HPDE6-E6E7 (cell line): ENCODE measurements around the gene ARFGEF3.
"Not testable (repeated sequence)": the region's sequence is repeated elsewhere in the genome, so short reads cannot be mapped to it uniquely, and the experiment has no call there.

Experiments used
- DNase-seq: peaks from one replicate; pipeline ENCODE4 v3.0.0; 2011; ENCODE audit warnings: missing footprints; ENCODE audit errors: extremely low spot score

ARFGEF3 gene

DNA sequence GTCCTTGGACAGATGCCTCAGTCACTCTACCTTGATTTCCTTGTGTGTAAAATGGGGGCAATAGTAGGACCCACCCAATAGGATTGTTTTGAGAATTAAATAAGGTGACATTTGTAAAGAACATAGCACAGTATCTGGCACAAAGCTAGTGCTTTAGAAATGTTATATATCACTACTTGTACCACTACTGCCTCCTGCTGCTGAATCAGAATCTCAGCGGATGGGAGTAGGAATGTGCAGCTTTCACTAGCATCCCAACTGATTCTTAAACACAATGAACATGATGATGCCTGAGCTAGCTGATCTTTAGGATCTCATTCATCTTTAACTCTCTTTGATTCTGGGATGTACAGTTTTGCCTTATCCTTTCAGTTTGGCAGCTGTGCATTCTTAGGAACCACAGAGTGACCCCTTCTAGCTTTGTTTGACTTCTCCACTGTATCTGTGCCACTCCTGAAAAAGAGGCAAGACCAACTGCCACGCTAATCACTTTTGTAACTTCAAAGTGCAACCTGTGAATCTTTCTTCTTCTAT, 49.4 kb downstream of the ARFGEF3 start:
- no peak for DNase-seq

DNA sequence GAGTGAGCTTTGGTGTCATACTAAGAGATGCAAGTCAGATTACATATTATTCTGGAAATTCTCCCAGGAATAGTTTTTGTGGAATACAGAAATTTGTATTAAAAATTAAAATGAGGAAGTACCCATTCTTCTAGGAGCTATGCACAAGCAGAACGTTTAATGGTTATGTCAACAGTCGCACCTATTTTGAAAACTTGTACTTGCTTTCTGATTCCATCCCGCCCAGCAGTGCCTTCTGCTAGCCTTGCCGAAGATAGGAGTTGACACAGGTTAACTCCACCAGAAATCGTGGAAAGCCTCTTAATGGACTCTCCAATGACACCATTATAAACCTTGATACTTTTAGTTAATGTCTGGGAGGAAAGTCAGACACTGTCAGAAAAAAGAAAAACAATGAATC, 49.9 kb downstream of the ARFGEF3 start:
- no peak for DNase-seq

DNA sequence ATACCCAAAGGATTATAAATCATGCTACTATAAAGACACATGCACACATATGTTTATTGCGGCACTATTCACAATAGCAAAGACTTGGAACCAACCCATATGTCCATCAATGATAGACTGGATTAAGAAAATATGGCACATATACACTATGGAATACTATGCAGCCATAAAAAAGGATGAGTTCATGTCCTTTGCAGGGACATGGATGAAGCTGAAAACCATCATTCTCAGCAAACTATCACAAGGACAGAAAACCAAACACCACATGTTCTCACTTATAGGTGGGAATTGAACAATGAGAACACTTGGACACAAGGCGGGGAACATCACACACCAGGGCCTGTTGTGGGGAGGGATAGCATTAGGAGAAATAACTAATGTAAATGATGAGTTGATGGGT, 50.8 kb downstream of the ARFGEF3 start:
- DNase-seq: not testable (repeated sequence)

DNA sequence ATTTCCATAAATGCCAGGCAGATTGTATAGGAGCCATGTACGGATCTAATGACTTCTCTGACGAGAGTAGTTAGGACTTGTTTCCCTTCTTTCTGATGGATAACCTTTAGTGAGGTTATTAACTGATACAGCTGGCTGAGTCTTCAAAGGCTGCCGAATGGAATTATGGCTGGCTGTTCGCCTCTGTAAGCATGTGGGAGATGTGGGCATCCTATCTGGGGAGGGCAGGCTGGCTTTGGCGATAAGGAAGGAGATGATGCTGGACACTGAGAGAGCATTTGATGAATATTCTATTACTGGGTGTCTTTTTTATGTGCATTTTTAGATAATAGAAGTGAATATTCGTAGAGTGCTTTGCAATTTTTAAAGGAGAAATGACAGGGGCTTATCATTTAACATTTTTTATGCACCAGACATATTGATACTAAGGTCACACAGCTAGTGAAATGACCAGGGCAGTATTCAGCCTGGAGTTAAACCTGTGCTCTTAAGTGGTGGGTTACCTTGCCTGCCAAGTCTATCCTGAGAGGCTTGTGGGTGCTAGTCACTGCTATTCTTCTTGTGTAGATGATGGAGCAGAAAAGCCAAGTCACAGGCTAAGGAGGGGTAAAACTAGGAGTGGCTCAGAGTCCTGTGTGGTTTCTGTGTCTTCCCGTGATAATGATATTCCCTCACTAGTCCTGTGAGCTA, 53.5 kb downstream of the ARFGEF3 start:
- DNase-seq: no peak

DNA sequence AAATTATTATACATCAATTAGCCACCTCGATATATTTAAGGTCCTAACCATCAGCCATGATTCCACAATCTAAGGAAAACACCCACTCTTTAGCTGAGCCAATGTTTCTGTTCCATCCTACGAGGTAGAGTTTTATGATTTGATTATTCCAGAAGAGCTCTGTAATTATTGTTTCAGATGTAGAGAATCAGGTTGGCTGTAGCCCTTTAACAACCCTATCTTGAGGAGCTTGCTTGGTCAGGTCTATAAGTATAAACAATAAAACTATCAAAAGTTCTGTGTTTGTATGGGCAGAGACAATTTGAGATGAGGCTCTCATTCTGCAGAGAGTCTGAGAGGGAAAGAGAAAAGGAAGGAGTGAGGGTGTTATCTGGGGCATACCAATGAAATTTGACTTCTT, 56.7 kb downstream of the ARFGEF3 start, which contains the start of gene PBOV1:
Gene PBOV1 (minus strand): TSS at position 43 of the 400 bp plus-strand sequence. CDS start 96 bp downstream, outside the sequence.
- no peak for DNase-seq

DNA sequence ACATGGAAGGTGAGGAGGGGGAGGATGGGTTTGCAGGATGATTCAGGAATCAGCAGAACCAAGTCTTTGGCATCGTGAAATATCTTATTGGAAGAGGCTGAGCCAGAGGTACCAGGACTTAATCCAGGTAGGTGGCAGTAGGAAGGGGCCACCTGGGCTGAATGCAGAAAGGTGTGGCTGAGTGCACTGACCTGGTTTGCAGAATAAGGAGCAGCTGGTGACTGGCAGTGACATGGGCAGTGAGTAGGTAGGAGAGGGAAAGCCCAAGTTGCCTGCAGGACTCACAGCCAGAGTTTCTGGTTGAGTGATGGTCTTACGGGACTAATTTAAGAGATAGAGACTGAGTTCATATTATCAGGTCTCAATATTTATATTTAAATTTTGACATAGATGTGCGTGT, 57.7 kb downstream of the ARFGEF3 start:
- no peak for DNase-seq

DNA sequence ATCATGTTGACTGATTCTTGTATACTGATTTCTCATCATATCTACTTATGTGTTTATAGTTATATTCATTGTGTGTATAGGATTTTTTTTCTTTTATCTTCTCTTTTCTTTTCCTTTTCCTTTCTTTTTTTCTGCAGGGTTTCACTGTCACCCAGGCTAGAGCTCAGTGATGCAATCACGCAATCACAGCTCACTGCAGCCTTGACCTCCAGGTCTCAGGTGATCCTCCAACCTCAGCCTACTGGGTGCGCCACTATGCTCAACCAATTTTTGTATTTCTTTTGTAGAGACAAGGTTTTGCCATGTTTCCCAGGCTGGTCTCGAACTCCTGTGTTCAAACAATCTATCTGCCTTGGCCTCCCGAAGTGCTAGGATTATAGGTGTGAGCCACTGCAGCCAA, 58.2 kb downstream of the ARFGEF3 start:
- no peak for DNase-seq

DNA sequence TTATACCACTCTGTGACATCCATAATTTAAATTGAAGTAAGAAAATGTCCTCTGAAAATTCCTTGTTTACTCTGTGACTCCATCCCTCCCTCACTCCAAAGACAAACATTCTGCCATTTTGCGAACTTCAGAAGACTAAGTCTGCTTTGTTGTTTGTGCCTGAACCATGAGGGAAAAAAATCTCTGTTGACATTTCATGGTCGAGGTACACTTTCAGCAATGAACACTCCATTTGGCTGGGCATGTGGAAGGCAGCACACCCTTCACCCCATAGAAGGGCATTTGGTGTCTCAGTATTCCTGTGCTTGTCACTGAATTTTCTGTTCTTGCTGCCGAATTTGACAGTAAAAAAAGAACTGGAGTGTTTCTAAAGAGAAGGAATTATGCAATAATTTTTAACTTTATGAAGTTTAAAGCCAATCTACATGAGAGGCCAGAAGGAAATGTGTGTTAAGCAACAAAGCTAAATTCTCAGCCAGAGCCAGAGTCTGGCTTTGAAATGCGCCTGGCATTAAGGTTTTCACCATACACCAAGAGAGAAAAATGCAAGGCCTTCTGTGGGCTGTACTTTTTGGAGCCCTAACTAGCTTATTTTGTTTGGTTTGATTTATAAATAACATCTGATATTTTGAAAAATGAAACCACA, 61.3 kb downstream of the ARFGEF3 start:
- DNase-seq: no peak

DNA sequence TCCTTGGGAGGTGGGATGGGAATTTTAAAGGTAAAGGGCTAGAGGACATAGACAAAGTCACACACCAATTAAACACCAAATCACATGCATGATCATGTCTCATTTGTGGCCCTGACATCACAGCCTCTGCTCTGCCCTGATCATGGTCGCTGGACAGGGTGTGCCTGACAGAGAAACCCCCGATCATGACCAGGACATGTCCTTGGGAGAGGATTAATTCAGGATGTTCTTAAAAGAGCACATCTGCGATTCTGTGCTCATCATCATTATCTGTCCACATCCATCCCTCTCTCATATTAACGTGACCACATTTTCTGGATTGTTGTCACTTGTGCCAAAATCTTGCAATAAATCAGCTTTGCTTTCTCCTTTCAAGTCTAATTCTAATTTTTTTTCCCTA, 64.2 kb downstream of the ARFGEF3 start:
- DNase-seq: no peak

DNA sequence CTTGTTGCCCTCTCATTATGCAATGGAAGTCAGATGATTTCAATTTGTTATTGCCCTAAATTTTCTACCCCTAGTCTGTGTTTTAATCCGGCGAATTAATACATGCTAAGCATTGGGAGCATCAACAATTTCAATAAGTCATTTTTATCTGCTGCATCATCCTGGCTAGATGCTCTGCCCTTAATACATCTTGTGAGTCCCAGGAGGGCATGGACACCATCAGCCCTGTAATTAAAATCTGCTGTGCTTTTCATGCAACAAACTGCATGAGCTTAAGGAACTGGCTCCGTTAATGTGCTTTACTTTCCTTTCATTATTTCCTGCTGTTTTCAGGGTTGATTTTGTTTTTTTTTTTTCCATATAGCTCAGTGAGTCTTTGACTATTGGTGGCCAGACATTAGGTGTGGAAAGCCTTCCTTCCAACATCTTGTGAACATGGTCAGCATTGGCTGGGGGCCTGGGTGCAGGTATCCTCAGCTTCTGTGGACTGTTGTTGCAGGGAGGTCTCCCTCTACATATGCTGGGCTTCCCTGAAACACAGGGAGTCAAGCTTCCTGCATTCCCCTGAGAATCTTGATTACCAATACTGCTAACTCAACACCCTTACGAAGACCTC, 65.1 kb downstream of the ARFGEF3 start:
- DNase-seq: no peak

DNA sequence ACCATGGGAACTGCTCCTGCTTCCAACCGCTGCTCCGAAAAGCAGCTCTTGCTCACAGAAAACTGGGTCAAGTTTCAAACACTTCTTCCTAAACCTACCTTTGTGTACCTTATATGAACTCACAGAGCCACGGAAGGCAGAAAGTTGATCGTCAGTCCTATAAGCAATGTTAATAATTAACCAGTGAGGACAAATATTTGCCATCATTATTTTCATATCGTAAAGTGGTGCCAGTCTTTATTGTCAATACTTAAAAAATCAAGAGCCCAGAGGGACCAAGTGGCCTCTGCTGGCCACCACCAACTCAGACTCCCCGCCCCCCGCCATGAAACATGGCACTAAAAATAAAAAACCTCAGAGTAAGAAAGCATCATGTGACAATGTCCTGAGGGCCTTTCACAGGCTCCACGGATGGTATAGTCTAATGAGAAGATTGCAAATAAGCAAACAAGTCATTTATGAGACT, 65.6 kb downstream of the ARFGEF3 start:
- DNase-seq: no peak

DNA sequence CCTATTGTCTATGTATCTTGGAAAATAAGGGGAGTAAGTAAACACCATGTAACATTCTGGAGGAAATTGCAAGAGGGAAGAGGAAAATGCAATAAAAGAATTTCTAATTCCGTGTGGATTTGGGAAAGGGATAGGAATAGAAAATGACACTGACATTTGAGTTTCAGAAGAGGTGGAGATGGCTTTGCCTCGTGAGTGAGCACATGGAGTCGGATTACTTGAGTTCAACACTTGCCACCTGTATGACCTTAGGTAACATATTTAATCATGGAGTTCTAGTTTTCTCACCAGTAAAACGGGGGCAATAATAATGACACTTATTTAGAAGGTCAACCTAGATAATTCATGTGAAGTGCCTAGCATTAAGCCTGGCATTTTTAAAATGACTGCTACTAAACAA, 67.3 kb downstream of the ARFGEF3 start:
- DNase-seq: no peak

DNA sequence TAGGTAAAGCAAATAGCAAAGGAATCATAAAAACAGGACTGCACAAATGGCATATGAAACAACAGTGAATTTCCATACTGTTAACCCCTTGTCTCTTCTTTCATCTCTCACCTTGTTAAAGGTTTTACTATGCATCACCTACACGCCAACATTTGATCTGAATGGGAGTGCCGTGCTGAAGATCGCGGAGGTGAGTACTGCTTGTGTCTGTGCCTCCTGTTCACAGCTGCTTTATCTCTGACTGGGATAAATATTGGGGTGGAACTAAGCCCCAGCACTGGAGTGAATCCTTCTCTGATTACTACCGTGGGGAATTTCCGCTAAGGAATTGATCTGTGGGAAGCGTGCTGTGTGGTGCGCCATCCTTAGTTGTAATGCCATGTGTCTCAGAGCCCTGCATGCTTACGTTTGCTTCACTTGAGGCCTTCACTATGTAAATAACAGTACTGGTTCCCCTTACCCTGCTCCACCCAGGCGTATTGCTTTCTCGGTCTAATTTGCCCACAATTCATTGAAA, 68.0 kb downstream of the ARFGEF3 start:
- no peak for DNase-seq

DNA sequence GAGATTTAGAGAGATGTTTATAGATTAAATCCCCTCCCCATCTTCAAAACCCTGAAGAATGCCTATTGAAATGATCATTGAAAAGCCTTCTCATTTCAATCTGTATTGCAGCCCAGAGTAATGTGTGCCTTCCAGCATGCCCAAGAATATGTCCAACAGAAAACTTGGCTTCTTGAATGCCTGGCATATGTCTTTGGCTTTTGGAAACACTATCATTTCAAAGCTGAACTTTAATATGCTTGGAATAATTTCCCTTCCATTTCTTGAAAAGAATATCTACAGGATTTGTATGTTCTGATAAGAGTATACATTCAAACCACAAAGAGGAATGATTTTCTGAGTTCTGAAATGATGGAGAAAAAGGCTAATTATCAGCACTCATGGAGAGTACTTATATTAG, 68.5 kb downstream of the ARFGEF3 start:
- no peak for DNase-seq

DNA sequence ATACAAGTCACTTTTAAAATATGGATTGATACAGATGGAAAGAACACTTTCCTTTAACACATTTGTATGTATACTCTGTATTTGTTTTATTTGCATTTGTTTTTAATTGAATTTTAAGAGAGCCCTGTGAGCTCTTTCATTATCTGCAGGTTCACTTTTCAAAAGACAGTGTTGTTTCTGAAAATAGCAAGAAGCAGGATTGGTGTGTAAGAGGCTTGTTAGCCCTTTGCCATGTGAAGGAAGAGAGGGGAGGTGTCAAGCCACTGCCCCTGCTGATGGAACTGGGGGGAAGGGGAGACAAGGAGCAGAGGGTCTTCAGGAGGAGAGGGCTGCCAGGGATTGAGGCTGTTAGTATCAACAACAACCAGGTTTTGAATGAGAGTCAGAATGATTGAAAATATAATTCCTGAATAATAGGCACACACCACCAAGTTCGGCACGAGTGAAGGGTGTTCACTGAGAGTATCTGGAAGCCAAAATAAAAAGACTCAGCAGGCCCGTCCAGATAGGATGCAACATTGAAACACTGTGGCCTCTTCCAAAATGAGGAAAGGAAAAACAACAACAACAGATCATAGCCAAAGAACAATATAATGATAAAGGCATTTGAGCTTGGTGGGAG, 69.1 kb downstream of the ARFGEF3 start:
- no peak for DNase-seq

DNA sequence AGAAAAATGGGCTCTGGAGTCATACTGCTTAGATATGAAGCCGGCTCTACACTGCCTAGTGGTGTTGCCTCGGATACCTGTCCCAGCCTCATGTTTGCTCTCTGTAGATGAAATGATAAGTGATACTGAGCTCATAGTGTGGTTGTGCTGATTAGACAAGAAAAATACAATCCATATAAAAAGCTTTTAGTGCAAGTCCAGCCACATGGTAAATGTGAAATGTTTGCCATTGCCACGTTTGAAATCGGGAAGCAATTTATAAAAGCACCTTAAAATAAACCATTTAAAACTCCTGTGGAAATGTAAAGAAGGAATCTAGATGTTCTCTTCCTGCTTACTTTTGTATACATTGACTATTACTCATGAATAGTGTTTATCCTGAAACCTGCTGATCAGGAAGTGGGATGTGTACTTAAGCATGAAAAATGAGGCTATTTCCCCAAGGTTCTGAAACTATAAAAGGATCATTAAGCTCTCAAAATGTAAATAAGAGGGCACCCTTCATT, 69.7 kb downstream of the ARFGEF3 start:
- DNase-seq: peak; percentile 31

DNA sequence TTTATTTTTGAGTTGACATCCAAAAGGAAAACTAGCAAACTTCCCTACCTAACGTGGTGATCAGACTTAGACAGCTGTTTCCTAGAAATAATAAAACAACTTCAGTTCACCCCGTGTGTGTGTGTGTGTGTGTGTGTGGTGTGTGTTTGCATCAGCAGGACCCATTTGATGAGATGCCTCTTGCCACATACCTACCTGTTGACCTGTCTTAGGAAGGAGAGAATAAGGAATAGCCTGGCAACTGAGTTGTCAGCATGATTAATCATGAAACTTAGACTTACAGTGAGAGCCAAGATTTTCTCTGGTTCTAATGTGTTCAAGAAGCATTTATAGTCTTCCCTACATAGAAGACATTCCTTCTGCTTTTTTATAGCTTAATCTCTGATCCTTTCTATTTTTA, 72.6 kb downstream of the ARFGEF3 start:
- peak; percentile 37 for DNase-seq

DNA sequence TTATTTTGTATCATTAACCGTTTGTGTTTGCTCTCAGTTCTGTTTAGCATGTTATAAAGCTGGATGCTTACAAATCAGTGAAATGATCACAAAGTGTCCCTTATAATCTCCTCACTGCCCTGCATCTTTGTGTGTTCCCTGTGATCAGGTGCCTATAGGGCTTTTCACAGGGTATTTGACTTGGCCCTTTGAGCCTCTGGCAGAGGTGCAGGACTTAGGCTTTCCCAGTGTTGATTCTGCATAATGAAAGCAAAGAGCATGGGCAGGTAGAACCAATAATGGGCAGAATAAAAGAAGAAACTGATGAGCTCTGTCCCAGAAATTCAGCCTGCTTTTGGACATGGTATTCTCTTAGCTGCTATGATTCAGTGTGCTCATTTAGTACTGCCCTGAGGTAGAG, 73.5 kb downstream of the ARFGEF3 start:
- no peak for DNase-seq

DNA sequence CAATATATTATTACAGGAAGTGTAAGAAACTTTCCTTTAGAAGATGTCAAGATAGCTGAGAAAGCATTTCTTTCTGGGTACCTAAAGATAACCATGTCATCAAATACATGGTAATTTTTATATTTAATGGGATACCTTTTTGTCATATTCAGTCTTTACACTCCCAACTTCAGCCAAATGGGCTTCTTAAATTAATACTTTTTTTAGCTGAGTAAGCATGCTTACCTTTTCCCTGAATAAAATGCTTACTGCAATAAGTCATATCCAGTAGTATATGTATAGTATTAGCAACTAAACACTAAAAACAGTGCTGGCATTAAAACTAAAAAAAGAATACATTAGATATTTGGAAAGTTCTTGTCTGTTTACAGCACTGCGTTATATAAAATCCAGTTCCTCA, 74.0 kb downstream of the ARFGEF3 start:
- no peak for DNase-seq

DNA sequence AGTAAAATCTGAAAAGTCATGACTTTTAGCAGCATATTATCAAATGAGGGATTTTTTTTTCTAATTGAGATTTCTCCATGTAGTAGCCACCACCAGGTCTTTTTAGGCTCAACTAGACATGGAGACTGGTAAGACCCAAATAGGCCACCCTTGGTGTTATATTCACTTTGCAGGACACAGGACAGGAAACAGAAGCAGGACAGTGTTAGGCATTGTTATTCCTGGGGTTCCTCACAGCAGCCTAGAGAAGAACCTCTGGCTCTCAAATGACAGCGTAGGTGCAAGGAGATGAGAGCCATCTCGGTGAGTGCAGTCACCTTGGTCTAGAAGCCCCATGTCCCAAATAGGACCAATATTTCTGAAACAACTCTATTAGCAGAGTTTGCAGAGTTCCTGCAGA, 75.7 kb downstream of the ARFGEF3 start:
- DNase-seq: no peak

DNA sequence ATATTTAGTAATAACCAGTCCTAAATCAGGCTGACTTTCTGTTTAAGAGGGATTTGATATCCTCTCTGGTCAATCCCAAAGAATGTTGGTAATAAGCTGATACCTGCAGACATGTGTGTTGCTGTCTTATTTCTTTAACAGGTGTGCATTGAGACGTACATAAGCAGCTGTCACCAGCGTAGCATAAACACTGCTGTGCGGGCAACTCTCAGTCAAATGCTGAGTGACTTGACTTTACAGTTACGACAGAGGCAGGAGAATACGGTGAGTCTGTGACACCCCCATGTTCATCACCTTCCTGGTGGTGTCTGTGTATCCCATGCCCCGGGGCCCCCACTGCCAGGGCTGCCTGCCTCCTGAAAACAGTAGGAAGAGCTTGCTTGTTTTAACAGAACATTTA, 76.6 kb downstream of the ARFGEF3 start:
- DNase-seq: no peak

DNA sequence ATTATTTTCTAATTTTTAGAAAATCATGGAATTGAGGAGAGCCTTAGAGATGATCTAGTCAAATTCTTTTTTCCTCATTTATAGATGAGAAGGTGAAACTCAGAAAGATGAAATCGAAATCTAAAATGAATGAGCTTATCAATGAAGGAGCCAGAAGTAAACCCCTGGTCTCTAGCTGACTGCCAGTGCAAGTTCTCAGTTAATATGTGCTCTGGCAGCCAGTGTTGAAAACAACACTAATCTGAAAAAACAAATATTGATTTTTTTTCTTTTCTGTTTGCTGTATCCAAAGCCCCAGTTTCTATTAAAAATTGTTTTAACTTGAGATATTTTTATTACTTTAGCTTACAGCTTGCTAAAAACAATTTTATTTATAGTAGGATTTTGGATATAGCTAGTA, 78.0 kb downstream of the ARFGEF3 start:
- no peak for DNase-seq
